GM06990 (cell line): ENCODE results near the gene NT5DC2.

Experiments
- DNase-seq: peaks from one replicate; pipeline ENCODE4 v3.0.0-alpha.2; 2011; ENCODE audit not compliant: insufficient read length; ENCODE audit errors: extremely low read depth
- H3K27me3 ChIP-seq: replicated peaks from 2 replicates; pipeline ENCODE4 v1.6.0; 2011; ENCODE audit warnings: low read length; ENCODE audit not compliant: control insufficient read depth, insufficient read depth
- H3K36me3 ChIP-seq: 2 replicates; pipeline ENCODE4 v1.5.1; 2011; ENCODE audit warnings: low read length; ENCODE audit not compliant: control insufficient read depth, insufficient read depth
- H3K4me3 ChIP-seq: replicated peaks from 2 replicates; pipeline ENCODE4 v1.5.1; 2011; ENCODE audit warnings: low read depth, mild to moderate bottlenecking, control low read depth, low read length
- CTCF ChIP-seq: IDR thresholded peaks from 2 replicates; pipeline ENCODE4 v1.5.1; 2011; ENCODE audit warnings: low read length, control low read depth, mild to moderate bottlenecking, inconsistent platforms; ENCODE audit not compliant: insufficient read depth, poor library complexity, severe bottlenecking

NT5DC2 gene

DNA sequence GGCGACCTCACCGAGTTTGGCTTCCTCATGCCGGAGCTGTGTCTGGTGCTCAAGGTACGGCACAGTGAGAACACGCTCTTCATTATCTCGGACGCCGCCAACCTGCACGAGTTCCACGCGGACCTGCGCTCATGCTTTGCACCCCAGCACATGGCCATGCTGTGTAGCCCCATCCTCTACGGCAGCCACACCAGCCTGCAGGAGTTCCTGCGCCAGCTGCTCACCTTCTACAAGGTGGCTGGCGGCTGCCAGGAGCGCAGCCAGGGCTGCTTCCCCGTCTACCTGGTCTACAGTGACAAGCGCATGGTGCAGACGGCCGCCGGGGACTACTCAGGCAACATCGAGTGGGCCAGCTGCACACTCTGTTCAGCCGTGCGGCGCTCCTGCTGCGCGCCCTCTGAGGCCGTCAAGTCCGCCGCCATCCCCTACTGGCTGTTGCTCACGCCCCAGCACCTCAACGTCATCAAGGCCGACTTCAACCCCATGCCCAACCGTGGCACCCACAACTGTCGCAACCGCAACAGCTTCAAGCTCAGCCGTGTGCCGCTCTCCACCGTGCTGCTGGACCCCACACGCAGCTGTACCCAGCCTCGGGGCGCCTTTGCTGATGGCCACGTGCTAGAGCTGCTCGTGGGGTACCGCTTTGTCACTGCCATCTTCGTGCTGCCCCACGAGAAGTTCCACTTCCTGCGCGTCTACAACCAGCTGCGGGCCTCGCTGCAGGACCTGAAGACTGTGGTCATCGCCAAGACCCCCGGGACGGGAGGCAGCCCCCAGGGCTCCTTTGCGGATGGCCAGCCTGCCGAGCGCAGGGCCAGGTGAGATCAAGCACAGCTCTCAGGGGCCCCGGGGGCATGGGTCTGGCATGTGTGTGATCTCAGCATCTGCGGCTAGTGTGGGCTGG lies 45.6 kb downstream of the NT5DC2 start:
- peaks cover 48% of the 10 kb centered on the region for H3K36me3 ChIP-seq
- no peak for TF ChIP-seq CTCF
- DNase-seq = no peak
- H3K27me3 ChIP-seq = no peaks in the 10 kb centered on the region
- H3K4me3 ChIP-seq = no peak overlapping the region

- Histone ChIP-seq H3K4me3 (no peak overlapping the region), H3K27me3 (no peaks in the 10 kb centered on the region), H3K36me3 (peaks cover 45% of the 10 kb centered on the region)
- no peak for TF ChIP-seq CTCF
- no peak for DNase-seq
These were observed 46.4 kb downstream of the NT5DC2 start for GRCh38 chr3:52487050-52487787.

- H3K4me3 ChIP-seq = no peak overlapping the region
- no peak for TF ChIP-seq CTCF
- no peak for DNase-seq
- no peaks in the 10 kb centered on the region for H3K27me3 ChIP-seq
- peaks cover 44% of the 10 kb centered on the region for H3K36me3 ChIP-seq
These were observed 48.8 kb downstream of the NT5DC2 start for GRCh38 chr3:52484680-52485461.

GRCh38 chr3:52483577-52484381 lies 49.9 kb downstream of the NT5DC2 start:
- no peak for DNase-seq
- TF ChIP-seq CTCF = no peak
- H3K4me3 ChIP-seq = no peak overlapping the region
- H3K27me3 ChIP-seq = no peaks in the 10 kb centered on the region
- peaks cover 39% of the 10 kb centered on the region for H3K36me3 ChIP-seq

GRCh38 chr3:52483081-52483480 lies 50.6 kb downstream of the NT5DC2 start:
- no peak for TF ChIP-seq CTCF
- Histone ChIP-seq H3K4me3 (no peak overlapping the region), H3K27me3 (no peaks in the 10 kb centered on the region), H3K36me3 (peaks cover 39% of the 10 kb centered on the region)
- DNase-seq = no peak
